Testis (tissue), 3 donors: ENCODE results near the gene DENND5B. TPM values are rescaled to one million over a fixed set of nuclear protein-coding genes. Genes with fewer than 3 reads are reported as not detected.
"Not testable (repeated sequence)": the region's sequence is repeated elsewhere in the genome, so short reads cannot be mapped to it uniquely, and the experiment has no call there.

ENCODE experiments used
- DNase-seq: peaks from one replicate; pipeline ENCODE4 v3.0.0-alpha.2; 2019
- H3K27ac ChIP-seq, 2 donors: fragments of 200-600 bp; sonication (generic); one replicate each; pipeline ENCODE4 v1.5.1; 2019
- H3K27me3 ChIP-seq: fragments of 200-600 bp; sonication (generic); one replicate; pipeline ENCODE4 v1.5.1; 2019
- H3K36me3 ChIP-seq: fragments of 200-600 bp; sonication (generic); one replicate; pipeline ENCODE4 v1.5.1; 2017; ENCODE audit warnings: low read depth; ENCODE audit errors: missing control alignments
- H3K4me1 ChIP-seq: fragments of 200-600 bp; sonication (generic); one replicate; pipeline ENCODE4 v1.5.1; 2019
- H3K4me3 ChIP-seq, 2 donors: fragments of 200-600 bp; sonication (generic); one replicate each; pipeline ENCODE4 v1.5.1; 2017 to 2019
- H3K9me3 ChIP-seq: fragments of 200-600 bp; sonication (generic); one replicate; pipeline ENCODE4 v1.5.1; 2017
- POLR2A ChIP-seq: fragments of 450-650 bp; IDR thresholded peaks from one replicate; pipeline ENCODE4 v1.6.1; 2017; ENCODE audit warnings: antibody characterized with exemption, mild to moderate bottlenecking, moderate library complexity
- WGBS, 2 donors: methylation state at CpG; one replicate each; pipeline ENCODE4 v1.1.5; 2018; 5-methylcytosine and 5-hydroxymethylcytosine counted together
- intact Hi-C: fragments of 100-400 bp; cut with DNase I; formaldehyde crosslinking; loops from one replicate; pipeline ENCODE4 v1.15.1; 2023; ENCODE audit warnings: low total_unique reads
- polyA plus RNA-seq: library from polyadenylated mRNA; stranded (reverse); fragments of 350-450 nt; fragmentation: Illumina TruSeq; extraction: RNeasy Lipid Tissue Mini Kit (QIAGEN cat#74804); gene quantifications from one replicate; pipeline ENCODE4 v1.2.3, GENCODE V29; 2014; ENCODE audit warnings: low read depth, low replicate concordance; ENCODE audit not compliant: insufficient read depth
- total RNA-seq, 2 donors: library from RNA; depleted of rRNA; stranded (reverse); fragments of >200 nt; gene quantifications; one replicate each; pipeline ENCODE4 v1.2.3, GENCODE V29; 2016
- TF ChIP-seq, protein P1 (sequence below), 3 experiments: fragments of 450-650 bp in 2 of 3; fragments of 200-600 bp in 1 of 3; sonication (generic) in 1 of 3; IDR thresholded peaks; one replicate each; pipeline ENCODE4 v1.5.1; 2016 to 2019; ENCODE audit warnings: antibody characterized with exemption in 3 of 3, mild to moderate bottlenecking in 2 of 3, moderate library complexity in 1 of 3

Gene DENND5B
- total and polyA plus RNA-seq, 3 donors from 2014 or later = 34.7 to 62.3 (median 60.4) TPM

DNA sequence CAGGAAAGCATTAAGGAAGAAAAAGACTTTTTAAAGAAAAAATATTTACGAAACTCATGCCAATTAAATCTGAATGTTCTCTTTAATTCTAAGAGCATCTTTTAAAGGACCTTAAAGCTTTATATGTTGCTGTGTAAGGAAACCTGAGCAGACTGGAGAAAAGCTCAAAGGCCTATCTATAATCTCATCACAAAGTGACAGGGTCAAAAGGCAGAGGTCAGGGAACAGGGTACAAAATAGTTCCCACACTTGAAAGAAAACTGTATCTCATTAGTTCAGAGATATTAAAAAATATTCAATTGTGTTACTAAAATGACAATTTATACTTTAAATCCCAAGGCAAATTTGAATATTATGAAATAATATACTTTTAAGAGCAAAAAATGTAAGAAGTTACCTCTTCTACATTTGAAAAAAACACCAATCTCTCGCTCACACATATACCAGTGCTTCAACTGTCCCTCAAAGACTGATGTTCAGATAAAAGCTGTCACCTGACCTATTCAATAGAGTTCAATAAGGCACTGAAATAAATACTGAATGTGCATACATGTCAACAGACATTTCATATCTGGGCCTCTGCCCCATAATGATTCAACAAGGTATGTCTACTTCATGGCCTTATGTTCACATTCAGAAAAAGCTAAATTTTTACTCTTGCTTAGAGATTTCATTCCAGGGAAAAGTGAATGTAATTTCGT lies 17.9 kb downstream of the DENND5B start:
- Histone ChIP-seq H3K27me3 (no peaks in the 10 kb centered on the region), H3K36me3 (no peaks in the 10 kb centered on the region), H3K9me3 (no peaks in the 10 kb centered on the region), H3K4me3 (no peak overlapping the region), H3K27ac (peak overlapping the region in 1 of 2 donors; percentile 59), H3K4me1 (peaks cover 7% of the 10 kb centered on the region)
- DNase-seq = no peak
- intact Hi-C loops = no loop called here
- TF ChIP-seq POLR2A = no peak
- TF ChIP-seq, protein P1, sequence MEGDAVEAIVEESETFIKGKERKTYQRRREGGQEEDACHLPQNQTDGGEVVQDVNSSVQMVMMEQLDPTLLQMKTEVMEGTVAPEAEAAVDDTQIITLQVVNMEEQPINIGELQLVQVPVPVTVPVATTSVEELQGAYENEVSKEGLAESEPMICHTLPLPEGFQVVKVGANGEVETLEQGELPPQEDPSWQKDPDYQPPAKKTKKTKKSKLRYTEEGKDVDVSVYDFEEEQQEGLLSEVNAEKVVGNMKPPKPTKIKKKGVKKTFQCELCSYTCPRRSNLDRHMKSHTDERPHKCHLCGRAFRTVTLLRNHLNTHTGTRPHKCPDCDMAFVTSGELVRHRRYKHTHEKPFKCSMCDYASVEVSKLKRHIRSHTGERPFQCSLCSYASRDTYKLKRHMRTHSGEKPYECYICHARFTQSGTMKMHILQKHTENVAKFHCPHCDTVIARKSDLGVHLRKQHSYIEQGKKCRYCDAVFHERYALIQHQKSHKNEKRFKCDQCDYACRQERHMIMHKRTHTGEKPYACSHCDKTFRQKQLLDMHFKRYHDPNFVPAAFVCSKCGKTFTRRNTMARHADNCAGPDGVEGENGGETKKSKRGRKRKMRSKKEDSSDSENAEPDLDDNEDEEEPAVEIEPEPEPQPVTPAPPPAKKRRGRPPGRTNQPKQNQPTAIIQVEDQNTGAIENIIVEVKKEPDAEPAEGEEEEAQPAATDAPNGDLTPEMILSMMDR (IDR thresholded peaks at IDR 0.05) = no peak
- 92 to 94% methylated on average over 3 of the region's 3 CpGs for WGBS, 2 donors

DNA sequence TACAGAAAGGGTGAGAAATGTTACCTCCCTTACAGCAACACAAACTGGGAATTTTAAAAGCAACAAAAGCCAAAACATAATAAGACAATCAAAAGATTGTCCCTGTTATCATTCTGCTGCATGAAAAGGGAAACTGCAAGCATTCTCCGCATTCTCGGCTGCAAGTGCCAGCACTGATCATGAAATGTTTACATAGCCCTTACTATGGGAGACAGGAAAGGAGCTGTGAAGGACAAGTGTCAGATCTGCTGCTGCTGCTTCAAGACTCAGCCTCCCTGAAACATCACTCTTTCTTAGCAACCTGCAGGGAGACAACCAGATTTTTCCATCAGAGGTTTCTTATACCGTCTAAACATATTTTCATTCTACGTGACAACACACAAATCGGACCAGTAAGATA lies 20.1 kb downstream of the DENND5B start:
- Histone ChIP-seq H3K27me3 (no peaks in the 10 kb centered on the region), H3K4me1 (peaks cover 7% of the 10 kb centered on the region), H3K27ac (no peak overlapping the region), H3K36me3 (no peaks in the 10 kb centered on the region), H3K4me3 (no peak overlapping the region), H3K9me3 (no peaks in the 10 kb centered on the region)
- TF ChIP-seq, protein P1 (IDR thresholded peaks at IDR 0.05) = no peak
- no peak for TF ChIP-seq POLR2A
- intact Hi-C loops = no loop called here
- WGBS, 2 donors = 62 to 71% methylated on average over 5 of the region's 5 CpGs
- no peak for DNase-seq

DNA sequence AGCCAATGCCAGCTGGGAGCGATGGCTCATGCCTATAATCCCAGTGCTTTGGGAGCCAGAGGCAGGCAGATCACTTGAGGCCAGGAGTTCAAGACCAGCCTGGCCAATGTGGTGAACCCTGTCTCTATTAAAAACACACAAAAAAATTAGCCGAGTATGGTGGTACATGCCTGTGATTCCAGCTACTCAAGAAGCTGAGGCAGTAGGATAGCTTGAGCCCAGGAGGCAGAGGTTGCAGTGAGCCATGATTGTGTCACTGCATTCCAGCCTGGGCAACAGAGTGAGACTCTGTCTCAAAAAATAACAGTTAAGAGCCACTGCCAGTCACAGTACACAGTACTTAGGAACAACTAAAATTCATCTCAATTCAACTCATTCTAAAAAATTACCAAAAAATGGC lies 21.4 kb downstream of the DENND5B start:
- intact Hi-C loops = not testable (repeated sequence)
- WGBS, 2 donors = 84 to 89% methylated on average over 2 of the region's 2 CpGs

DNA sequence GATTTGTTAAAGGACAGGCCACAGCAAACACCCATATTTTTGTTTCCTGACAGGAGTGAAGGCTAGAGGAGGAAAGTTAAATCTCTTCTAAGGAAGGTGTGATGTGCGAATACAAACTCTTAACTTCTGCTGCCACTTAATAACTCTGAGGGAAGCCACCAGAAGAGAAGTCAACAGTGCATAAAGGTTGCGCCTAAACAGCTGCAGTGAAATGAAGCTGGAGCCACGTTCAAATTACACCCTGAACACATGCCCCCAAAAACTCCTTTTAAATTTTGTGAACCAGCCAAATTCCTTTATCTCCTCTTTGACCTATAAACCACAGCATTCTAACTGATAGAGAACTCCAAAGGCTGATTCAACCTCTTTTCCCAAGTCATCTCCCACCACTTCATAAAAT lies 22.4 kb downstream of the DENND5B start:
- Histone ChIP-seq H3K36me3 (no peaks in the 10 kb centered on the region), H3K9me3 (no peaks in the 10 kb centered on the region), H3K4me3 (no peak overlapping the region), H3K27ac (no peak overlapping the region), H3K4me1 (no peaks in the 10 kb centered on the region), H3K27me3 (no peaks in the 10 kb centered on the region)
- no peak for DNase-seq
- TF ChIP-seq, protein P1 (IDR thresholded peaks at IDR 0.05) = no peak
- TF ChIP-seq POLR2A = no peak
- intact Hi-C loops = no loop called here
- 80 to 84% methylated on average over 3 of the region's 3 CpGs for WGBS, 2 donors

More for the DNA sequence above, 21.4 kb downstream of the DENND5B start:
- H3K9me3 ChIP-seq, H3K27me3 ChIP-seq, DNase-seq, H3K36me3 ChIP-seq, H3K4me3 ChIP-seq, H3K4me1 ChIP-seq, H3K27ac ChIP-seq: not testable (repeated sequence)

DNA sequence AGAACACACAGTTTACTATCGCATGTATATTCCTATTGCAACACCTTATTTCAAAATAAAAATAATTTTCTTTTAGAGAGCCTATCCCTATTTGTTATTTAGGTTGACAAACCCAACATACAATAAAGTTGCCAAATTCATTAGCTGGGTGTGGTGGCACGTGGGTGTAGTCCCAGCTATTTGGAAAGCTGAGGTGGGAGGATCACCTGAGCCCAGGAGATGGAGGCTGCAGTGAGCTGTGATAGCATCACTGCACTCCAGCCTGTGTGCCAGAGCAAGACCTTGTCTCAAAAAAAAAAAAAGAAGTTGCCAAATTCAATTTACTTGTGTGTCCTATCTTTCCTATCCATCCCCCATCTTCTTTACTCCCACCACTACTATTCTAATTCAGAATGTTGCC lies 23.9 kb downstream of the DENND5B start:
- no peak for DNase-seq
- Histone ChIP-seq H3K36me3 (no peaks in the 10 kb centered on the region), H3K9me3 (no peaks in the 10 kb centered on the region), H3K27ac (no peak overlapping the region), H3K4me1 (no peaks in the 10 kb centered on the region), H3K4me3 (no peak overlapping the region), H3K27me3 (no peaks in the 10 kb centered on the region)
- intact Hi-C loops = no loop called here
- whole genome bisulfite sequencing, 2 donors = 86 to 88% methylated on average over 2 of the region's 2 CpGs
- TF ChIP-seq, protein P1 (IDR thresholded peaks at IDR 0.05) = no peak
- TF ChIP-seq POLR2A = no peak
